GM12878 (cell line): ENCODE results near the gene SF3A1.

Experiments used
- CEBPB ChIP-seq, 2 experiments: fragments of 150-350 bp in 1 of 2; IDR thresholded peaks; 2 replicates each; pipeline ENCODE4 v1.6.1; 2012 to 2014; ENCODE audit warnings: low read depth in 2 of 2, low read length in 2 of 2, borderline replicate concordance in 1 of 2, inconsistent platforms in 1 of 2
- NR2C2 ChIP-seq: IDR thresholded peaks from 2 replicates; pipeline ENCODE4 v1.6.1; 2011; ENCODE audit warnings: borderline replicate concordance, low read depth; ENCODE audit not compliant: control insufficient read depth, insufficient read length
- RBBP5 ChIP-seq: fragments of 200-600 bp; sonication (generic); conservative IDR thresholded peaks from 2 replicates; pipeline ENCODE4 v1.6.1; 2016
- TF ChIP-seq, protein P1 (sequence below), 3 experiments: IDR thresholded peaks in 2 of 3; conservative IDR thresholded peaks in 1 of 3; 2 replicates each; pipeline ENCODE4 v1.5.1; 2011; ENCODE audit warnings: low read depth in 3 of 3, low read length in 3 of 3, mild to moderate bottlenecking in 3 of 3, control low read depth in 2 of 3, moderate library complexity in 2 of 3, inconsistent platforms in 1 of 3, mixed read lengths in 1 of 3; ENCODE audit not compliant: control insufficient read depth in 2 of 3, insufficient read depth in 1 of 3; ENCODE audit errors: extremely low read depth in 1 of 3

GRCh38 chr22:30338802-30339201 lies 17.9 kb downstream of the SF3A1 start:
- TF ChIP-seq, protein P1, sequence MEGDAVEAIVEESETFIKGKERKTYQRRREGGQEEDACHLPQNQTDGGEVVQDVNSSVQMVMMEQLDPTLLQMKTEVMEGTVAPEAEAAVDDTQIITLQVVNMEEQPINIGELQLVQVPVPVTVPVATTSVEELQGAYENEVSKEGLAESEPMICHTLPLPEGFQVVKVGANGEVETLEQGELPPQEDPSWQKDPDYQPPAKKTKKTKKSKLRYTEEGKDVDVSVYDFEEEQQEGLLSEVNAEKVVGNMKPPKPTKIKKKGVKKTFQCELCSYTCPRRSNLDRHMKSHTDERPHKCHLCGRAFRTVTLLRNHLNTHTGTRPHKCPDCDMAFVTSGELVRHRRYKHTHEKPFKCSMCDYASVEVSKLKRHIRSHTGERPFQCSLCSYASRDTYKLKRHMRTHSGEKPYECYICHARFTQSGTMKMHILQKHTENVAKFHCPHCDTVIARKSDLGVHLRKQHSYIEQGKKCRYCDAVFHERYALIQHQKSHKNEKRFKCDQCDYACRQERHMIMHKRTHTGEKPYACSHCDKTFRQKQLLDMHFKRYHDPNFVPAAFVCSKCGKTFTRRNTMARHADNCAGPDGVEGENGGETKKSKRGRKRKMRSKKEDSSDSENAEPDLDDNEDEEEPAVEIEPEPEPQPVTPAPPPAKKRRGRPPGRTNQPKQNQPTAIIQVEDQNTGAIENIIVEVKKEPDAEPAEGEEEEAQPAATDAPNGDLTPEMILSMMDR (IDR thresholded peaks at IDR 0.05 in 2 of 3, conservative IDR thresholded peaks at IDR 0.05 in 1 of 3; ENCODE audit: control insufficient read depth in 2 of 3, extremely low read depth in 1 of 3, insufficient read depth in 1 of 3, low read depth in 3 of 3, low read length in 3 of 3), result no peak
- TF ChIP-seq NR2C2 (no peak), RBBP5 (no peak), CEBPB (IDR thresholded peaks at IDR 0.05; ENCODE audit: borderline replicate concordance in 1 of 2, low read depth in 2 of 2, low read length in 2 of 2) (no peak)
